HK-2 (cell line): ENCODE results near the gene LPP.
"Not testable (repeated sequence)": the region's sequence is repeated elsewhere in the genome, so short reads cannot be mapped to it uniquely, and the experiment has no call there.

Experiments used
- DNase-seq: peaks from one replicate; pipeline ENCODE4 v3.0.0-alpha.2; 2018; ENCODE audit not compliant: unreplicated experiment

LPP gene

DNA sequence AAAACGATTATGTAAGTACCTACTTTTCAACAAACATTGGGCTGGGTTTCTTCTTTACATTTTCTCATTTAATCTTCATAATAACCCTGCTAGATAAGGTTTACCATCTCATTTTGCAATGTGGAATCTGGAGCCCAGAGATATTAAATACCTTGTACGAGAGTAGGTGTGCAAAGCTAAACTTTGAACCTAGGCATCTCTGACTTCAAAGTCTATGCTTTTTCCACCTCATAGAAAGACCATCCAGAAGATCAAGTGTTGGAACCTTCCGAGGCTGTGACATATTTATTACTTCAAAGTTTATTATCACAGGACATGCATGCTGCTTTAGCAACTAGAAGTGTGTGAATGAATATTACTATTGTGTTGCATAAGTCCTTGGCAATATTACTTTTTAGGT is 520.6 kb downstream of the LPP start:
- DNase-seq = no peak

DNA sequence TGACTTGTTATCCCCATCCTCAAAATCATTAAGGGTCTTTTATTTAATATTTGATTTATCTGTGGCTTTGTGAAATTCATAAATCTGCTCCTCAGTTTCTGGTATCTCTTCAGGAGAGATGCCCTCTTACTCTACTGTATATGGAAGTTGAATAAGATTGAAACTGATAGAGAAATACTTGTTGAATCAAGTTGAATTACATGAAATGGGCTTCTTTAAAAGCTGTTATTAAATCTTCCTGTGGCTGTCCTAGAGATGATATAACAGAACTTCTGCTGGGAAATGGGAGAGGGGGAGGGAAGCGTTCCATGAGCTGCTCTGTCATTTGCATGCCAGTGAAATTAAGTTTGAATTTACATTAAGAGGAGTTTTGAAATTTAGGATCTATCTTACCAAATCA is 523.4 kb downstream of the LPP start:
- no peak for DNase-seq

DNA sequence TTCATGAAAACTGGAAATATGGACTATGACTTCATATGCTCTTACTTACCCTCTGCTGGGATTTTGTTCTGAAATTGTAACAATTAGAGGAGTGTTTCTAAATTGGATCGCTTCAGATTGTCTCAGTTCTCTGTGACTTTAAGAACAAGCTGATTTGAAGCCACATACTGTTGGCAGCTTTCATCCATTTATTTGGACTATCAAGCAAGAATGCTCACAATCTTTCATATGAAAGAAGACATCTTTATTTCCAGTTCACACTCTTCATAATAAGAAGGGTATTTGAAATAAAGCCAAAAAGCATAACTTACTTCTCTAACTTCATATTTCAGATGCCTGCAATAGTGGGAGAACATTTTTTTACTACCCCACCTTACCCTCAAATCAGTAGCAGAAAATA is 526.2 kb downstream of the LPP start:
- DNase-seq = no peak

DNA sequence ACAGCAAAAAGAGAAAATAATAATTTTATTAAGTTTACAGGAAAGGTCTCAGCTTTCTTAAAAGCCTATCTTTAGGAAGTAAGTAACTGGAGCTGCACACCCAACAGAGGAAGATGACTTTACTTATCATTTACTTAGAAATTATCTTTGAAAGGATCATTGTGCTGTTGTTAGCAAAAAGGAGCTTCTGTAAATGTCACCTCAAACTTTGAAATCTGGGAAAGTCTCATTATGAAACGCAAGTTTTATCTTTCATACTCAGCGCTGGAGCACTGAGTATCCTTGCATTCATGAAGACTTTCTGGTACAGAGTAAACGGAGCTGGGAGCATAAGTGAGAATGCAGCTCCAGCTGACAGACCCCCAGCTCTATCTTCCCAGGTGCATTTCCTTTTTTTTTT is 526.6 kb downstream of the LPP start:
- no peak for DNase-seq

GRCh38 chr3:188682316-188682715 is 528.4 kb downstream of the LPP start:
- no peak for DNase-seq

DNA sequence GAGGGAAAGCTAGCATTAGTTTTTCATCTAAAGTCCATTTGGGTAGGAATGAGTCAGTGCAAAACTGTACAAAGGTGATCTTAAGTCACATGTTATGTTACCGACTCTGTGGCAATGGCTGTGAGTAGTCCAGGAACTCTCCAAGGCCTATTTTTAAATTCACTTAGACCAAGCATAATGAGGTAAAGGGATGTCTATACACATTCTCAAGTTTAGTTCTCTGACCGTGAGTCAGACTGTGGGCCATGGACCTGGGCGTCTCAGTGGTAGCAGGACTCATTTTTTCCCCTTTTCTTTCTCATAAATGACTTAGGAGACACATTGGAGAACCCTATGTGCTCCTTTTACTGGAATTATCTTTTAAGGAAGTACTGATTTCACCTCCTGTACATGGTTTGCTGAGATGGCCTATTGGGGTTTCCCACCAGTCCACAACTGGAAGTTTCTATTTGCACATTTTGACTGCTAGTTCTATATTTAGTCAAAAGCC is 529.1 kb downstream of the LPP start:
- DNase-seq = peak; percentile 54

GRCh38 chr3:188684276-188684675 is 530.3 kb downstream of the LPP start:
- no peak for DNase-seq

DNA sequence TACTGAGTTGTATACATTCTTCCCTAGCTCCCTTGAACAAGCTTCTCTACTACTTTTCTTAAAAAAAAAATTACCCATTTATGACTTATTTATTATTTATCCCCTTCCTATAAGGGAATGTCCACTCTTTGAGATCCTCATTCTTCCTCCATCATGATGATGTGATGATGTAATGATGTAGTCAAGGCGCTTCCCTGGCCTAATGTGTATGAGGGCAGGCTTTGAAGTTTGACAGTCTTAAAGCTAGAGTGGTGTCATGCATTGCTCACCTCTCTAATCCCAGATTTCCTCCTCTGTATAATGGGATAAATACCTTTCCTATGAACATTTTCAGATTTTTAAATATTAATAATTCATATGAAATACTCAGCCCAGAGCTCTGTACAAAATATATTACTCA is 531.8 kb downstream of the LPP start:
- DNase-seq = no peak

DNA sequence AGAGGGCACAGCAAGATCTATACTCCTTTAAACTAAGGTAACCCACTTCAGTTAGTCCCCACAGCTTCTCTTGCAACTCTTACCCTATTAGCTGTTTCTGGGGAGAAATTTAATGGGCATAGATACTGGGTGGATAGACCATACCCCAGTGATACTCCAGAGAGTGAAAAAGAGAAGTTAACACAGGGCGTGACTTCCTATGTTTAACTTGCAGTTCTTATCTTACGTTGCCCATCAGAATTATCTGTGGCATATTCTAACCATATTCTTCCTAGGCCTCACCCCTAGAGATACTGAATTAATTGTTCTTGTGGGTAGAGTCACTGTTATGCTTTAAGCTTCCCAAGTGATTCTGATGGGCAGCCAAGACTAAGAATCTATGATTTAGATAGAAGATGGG is 532.4 kb downstream of the LPP start:
- DNase-seq = no peak

DNA sequence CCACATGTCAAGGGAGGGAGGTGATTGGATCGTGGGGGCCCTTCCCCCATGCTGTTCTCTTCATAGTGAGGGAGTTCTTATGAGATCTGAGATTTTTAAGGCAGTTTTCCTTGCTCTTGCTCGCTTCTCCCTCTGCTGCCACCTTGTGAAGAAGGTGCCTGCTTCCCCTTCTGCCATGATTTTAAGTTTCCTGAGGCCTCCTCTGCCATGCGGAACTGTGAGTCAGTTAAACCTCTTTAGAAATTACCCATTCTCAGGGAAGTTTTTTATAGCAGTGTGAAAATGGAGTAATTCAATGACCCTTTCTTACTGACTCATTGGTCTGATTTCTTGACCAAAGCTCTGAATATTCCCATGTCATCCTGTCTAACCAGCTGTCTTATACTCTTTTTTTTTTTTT is 533.4 kb downstream of the LPP start:
- DNase-seq = peak; percentile 70

GRCh38 chr3:188689101-188689574 is 535.2 kb downstream of the LPP start:
- no peak for DNase-seq

GRCh38 chr3:188690064-188690463 is 536.1 kb downstream of the LPP start:
- DNase-seq = no peak

- no peak for DNase-seq
These were observed 537.0 kb downstream of the LPP start for GRCh38 chr3:188691004-188691403.

- no peak for DNase-seq
These were observed 537.7 kb downstream of the LPP start for GRCh38 chr3:188691665-188692064.

GRCh38 chr3:188692700-188693099 is 538.7 kb downstream of the LPP start:
- DNase-seq = no peak

DNA sequence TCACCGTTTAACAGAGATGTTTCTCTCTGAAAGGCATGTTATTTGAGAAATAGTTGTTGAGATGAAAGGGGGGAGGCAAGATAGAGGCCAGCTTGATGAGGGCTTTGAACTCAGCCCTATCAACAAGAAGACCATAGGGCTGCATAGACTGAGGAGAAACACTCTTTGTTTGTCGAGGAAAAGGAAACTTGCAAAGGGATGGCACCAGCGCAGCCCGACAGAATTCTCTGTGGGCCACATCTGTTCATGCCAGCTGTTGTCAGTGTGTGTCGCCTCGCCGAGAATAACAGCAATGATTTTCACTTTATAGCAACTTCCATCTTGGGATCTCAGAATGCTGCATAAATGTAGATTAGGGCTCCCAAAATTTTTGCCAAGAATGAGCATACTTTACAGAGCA is 539.5 kb downstream of the LPP start:
- no peak for DNase-seq

DNA sequence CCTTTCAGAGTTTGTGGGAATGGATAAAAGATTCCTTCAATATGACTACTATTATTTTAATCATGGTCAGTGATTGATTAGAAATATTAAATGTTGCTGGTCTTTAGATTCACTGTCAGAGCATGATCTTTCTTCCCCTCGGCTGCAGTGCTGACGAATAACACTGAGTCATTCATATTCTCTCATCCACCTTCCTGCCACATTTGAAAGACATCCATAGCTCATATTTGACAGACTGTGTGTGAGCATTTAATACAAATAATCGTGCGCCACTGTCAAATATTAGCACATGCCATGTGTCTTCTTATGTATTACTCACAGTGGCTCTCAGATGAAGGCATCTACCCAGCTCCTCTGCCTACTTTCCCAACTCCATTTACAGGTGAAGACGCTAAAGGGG is 541.3 kb downstream of the LPP start:
- no peak for DNase-seq

- no peak for DNase-seq
These were observed 543.2 kb downstream of the LPP start for GRCh38 chr3:188697127-188697526.

- DNase-seq = no peak
These were observed 544.5 kb downstream of the LPP start for GRCh38 chr3:188698436-188698835.

- no peak for DNase-seq
These were observed 546.5 kb downstream of the LPP start for GRCh38 chr3:188700501-188700900.

DNA sequence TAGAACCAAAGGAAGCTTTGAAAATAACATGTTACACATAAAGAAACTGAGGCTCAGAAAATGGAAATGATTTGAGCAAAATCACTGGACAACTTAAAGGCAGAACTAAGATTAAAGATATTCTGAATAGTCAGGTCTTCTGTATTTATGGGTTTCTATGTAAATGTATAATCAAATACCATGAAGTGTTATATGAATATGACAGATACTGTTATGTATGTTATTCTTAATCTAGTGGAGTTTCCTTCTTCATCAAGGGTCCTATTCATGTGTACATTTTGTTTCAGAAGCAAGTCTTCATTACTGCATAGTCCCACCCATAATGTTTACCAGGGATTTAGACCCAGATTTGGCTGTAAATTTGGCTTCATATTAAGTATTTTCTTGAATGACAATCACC is 547.0 kb downstream of the LPP start:
- no peak for DNase-seq

- no peak for DNase-seq
These were observed 547.6 kb downstream of the LPP start for GRCh38 chr3:188701485-188701969.

DNA sequence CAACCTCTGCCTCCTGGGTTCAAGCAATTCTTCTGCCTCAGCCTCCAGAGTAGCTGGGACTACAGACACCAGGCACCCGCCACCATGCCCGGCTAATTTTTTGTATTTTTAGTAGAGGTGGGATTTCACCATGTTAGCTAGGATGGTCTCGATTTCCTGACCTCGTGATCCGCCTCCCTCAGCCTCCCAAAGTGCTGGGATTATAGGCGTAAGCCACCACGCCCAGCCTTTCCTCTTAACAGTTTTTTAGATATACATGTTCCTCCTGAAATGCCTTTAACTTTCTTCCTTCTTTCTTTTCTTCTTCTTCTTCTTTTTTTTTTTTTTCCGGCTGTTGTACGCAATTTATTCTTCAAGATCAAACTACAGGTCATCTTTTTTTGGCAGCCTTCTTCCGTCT is 548.1 kb downstream of the LPP start:
- DNase-seq = not testable (repeated sequence)

DNA sequence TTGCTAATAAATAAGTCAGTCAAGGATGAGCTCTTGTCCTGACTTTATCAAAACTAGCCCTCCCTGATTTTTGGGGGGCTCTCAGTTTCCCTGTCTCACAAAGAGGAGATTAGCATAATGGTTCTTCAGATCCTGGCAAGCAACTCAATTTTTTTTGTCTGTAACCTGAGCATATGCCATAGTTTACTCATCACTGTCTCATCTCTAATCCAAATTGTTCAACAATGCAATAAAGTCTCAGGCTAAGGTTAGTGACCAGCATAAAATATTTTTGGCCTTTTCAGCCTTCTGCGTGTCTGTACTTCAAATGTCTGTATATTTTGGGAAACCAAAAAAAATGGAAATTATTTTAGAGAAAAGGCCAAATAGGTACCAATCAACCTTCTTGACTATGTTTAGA is 552.2 kb downstream of the LPP start:
- DNase-seq = no peak

- DNase-seq = no peak
These were observed 552.6 kb downstream of the LPP start for GRCh38 chr3:188706599-188706998.
